Panc1 (cell line): ENCODE measurements around the gene TMCC1. TPM values are rescaled to one million over a fixed set of nuclear protein-coding genes. Genes with fewer than 3 reads are reported as not detected.

Source experiments
- ATAC-seq: fragments of 200-7000 bp; cut with Tn5 transposase; 2 replicates; pipeline ENCODE4 v1.9.1; 2020; ENCODE audit warnings: mild to moderate bottlenecking, moderate library complexity
- BruUV-seq: library from RNA; stranded (reverse); fragments of 400-500 nt; replicated peaks from 2 replicates; lab custom pipeline; 2021; lab: Mats Ljungman, UMichigan
- CTCF ChIA-PET: fragments of 300-600 bp; sonication (Branson Sonifier 250); formaldehyde crosslinking; loops from one replicate; lab custom pipeline; 2022; ENCODE audit warnings: antibody characterized with exemption; lab: Charles Lee
- POLR2A ChIA-PET: fragments of 300-600 bp; sonication (Branson Sonifier 250); formaldehyde crosslinking; loops from one replicate; lab custom pipeline; 2022; ENCODE audit warnings: antibody characterized with exemption; lab: Charles Lee
- DNase-seq: peaks from one replicate; pipeline ENCODE4 v3.0.0-alpha.2; 2010; ENCODE audit warnings: low read depth, low spot score
- H3K27ac ChIP-seq: 2 replicates; pipeline ENCODE4 v1.5.1; 2011; ENCODE audit warnings: mild to moderate bottlenecking, low read length, inconsistent platforms
- H3K27me3 ChIP-seq: fragments of 200-500 bp; sonication (Bioruptor generic); 2 replicates; pipeline ENCODE4 v1.6.0; 2014; ENCODE audit warnings: low read length, inconsistent platforms; ENCODE audit not compliant: control insufficient read depth, insufficient read depth
- H3K36me3 ChIP-seq: fragments of 200-500 bp; sonication (Bioruptor generic); 2 replicates; pipeline ENCODE4 v1.5.1; 2014; ENCODE audit warnings: inconsistent platforms, mild to moderate bottlenecking, low read length, moderate library complexity; ENCODE audit not compliant: control insufficient read depth, insufficient read depth
- H3K4me1 ChIP-seq: 2 replicates; pipeline ENCODE4 v1.5.1; 2011; ENCODE audit warnings: inconsistent platforms, mild to moderate bottlenecking, low read length, moderate library complexity; ENCODE audit not compliant: control insufficient read depth, insufficient read depth
- H3K4me3 ChIP-seq, 2 experiments: 2 replicates each; pipeline ENCODE4 v1.5.1; 2011 to 2012; ENCODE audit warnings: low read depth in 2 of 2, low read length in 2 of 2, mild to moderate bottlenecking in 2 of 2, inconsistent platforms in 1 of 2, moderate library complexity in 1 of 2
- H3K9me3 ChIP-seq: fragments of 200-500 bp; sonication (Bioruptor generic); 2 replicates; pipeline ENCODE4 v1.5.1; 2014; ENCODE audit warnings: low read depth, mild to moderate bottlenecking, inconsistent platforms, low read length, moderate library complexity; ENCODE audit not compliant: control insufficient read depth, insufficient read depth
- POLR2AphosphoS5 ChIP-seq: IDR thresholded peaks from 2 replicates; pipeline ENCODE4 v1.6.1; 2012; ENCODE audit warnings: mild to moderate bottlenecking, low read depth, low read length, moderate library complexity
- SIN3A ChIP-seq: IDR thresholded peaks from 2 replicates; pipeline ENCODE4 v1.6.1; 2012; ENCODE audit warnings: low read depth, mild to moderate bottlenecking, low read length, moderate library complexity, borderline replicate concordance; ENCODE audit not compliant: insufficient read depth
- TCF7L2 ChIP-seq: IDR thresholded peaks from 2 replicates; pipeline ENCODE4 v1.6.1; 2011; ENCODE audit warnings: mild to moderate bottlenecking, low read depth, low read length, inconsistent platforms
- in situ Hi-C: cut with HindIII; loops from 2 replicates; pipeline ENCODE4 v1.10.0; 2016; ENCODE audit warnings: low sequenced_read_pairs, low pct_unique_long_range_greater_than_20kb
- intact Hi-C: fragments of 100-400 bp; cut with micrococcal nuclease; formaldehyde crosslinking; loops from one replicate; pipeline ENCODE4 v1.10.0; 2022; ENCODE audit not compliant: unreplicated experiment
- total RNA-seq: library from RNA; stranded (reverse); gene quantifications from one replicate; pipeline ENCODE4 v1.2.1, GENCODE V29; 2021; ENCODE audit not compliant: unreplicated experiment
- TF ChIP-seq, protein P1 (sequence below): fragments of 450-650 bp; IDR thresholded peaks from 2 replicates; pipeline ENCODE4 v1.5.1; 2017; ENCODE audit warnings: mild to moderate bottlenecking
- TF ChIP-seq, protein P2 (sequence below), 2 experiments: IDR thresholded peaks; 2 replicates each; pipeline ENCODE4 v1.6.1; 2011 to 2012; ENCODE audit warnings: low read depth in 2 of 2, control low read depth in 1 of 2, low read length in 1 of 2, mild to moderate bottlenecking in 1 of 2, moderate library complexity in 1 of 2; ENCODE audit not compliant: insufficient read depth in 1 of 2

Gene TMCC1
- total RNA-seq, 1 experiment from 2014 or later = 33.2 TPM

DNA sequence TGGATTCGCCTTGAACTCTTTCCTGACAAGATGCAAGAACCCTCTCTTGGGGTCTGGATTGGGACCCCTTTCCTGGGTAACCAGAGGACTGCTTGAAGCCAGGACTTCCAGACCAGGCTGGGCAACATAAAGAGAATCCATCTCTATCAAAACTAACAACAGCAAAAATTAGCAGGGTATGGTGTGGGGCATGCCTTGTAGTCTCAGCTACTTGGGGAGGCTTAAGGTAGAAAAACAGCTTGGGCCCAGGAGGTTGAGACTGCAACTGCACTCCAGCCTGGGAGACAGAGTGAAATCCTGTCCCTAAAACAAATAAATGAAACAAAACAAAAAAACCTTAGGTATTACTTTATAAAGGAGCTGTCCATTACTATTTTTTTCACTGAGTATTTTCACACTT, 193.9 kb downstream of the TMCC1 start:
- POLR2A ChIA-PET = interaction anchor here (0.6 kb wide), 1 partner anchor 11 kb away, joined by 3 read pairs; no protein-coding TSS in a partner anchor
- H3K36me3 ChIP-seq = no peaks in the 10 kb centered on the region
- ATAC-seq = no peak

DNA sequence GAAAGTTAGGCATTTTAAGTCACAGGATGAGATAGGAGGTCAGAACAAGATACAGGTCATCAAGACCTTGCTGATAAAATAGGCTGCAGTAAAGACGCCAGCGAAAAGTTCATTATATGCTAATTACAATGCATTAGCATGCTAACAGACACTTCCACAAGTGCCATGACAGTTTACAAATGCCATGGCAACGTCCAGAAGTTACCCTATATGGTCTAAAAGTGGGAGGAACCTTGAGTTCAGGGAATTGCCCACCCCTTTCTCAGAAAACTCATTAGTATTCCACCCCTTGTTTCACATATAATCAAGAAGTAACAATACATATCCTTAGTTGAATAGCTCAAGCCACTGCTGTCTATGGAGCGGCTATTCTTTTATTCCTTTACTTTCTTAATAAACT, 194.3 kb downstream of the TMCC1 start:
- in situ Hi-C loops = no loop called here
- TF ChIP-seq SIN3A (no peak), TCF7L2 (no peak), POLR2AphosphoS5 (no peak)
- TF ChIP-seq, protein P1, sequence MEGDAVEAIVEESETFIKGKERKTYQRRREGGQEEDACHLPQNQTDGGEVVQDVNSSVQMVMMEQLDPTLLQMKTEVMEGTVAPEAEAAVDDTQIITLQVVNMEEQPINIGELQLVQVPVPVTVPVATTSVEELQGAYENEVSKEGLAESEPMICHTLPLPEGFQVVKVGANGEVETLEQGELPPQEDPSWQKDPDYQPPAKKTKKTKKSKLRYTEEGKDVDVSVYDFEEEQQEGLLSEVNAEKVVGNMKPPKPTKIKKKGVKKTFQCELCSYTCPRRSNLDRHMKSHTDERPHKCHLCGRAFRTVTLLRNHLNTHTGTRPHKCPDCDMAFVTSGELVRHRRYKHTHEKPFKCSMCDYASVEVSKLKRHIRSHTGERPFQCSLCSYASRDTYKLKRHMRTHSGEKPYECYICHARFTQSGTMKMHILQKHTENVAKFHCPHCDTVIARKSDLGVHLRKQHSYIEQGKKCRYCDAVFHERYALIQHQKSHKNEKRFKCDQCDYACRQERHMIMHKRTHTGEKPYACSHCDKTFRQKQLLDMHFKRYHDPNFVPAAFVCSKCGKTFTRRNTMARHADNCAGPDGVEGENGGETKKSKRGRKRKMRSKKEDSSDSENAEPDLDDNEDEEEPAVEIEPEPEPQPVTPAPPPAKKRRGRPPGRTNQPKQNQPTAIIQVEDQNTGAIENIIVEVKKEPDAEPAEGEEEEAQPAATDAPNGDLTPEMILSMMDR = no peak
- TF ChIP-seq, protein P2, sequence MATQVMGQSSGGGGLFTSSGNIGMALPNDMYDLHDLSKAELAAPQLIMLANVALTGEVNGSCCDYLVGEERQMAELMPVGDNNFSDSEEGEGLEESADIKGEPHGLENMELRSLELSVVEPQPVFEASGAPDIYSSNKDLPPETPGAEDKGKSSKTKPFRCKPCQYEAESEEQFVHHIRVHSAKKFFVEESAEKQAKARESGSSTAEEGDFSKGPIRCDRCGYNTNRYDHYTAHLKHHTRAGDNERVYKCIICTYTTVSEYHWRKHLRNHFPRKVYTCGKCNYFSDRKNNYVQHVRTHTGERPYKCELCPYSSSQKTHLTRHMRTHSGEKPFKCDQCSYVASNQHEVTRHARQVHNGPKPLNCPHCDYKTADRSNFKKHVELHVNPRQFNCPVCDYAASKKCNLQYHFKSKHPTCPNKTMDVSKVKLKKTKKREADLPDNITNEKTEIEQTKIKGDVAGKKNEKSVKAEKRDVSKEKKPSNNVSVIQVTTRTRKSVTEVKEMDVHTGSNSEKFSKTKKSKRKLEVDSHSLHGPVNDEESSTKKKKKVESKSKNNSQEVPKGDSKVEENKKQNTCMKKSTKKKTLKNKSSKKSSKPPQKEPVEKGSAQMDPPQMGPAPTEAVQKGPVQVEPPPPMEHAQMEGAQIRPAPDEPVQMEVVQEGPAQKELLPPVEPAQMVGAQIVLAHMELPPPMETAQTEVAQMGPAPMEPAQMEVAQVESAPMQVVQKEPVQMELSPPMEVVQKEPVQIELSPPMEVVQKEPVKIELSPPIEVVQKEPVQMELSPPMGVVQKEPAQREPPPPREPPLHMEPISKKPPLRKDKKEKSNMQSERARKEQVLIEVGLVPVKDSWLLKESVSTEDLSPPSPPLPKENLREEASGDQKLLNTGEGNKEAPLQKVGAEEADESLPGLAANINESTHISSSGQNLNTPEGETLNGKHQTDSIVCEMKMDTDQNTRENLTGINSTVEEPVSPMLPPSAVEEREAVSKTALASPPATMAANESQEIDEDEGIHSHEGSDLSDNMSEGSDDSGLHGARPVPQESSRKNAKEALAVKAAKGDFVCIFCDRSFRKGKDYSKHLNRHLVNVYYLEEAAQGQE (IDR thresholded peaks at IDR 0.05; ENCODE audit: insufficient read depth in 1 of 2, low read depth in 2 of 2, low read length in 1 of 2) = no peak
- DNase-seq = no peak
- Histone ChIP-seq H3K27me3 (no peaks in the 10 kb centered on the region), H3K4me1 (no peaks in the 10 kb centered on the region), H3K36me3 (no peaks in the 10 kb centered on the region), H3K27ac (no peak overlapping the region), H3K4me3 (no peak overlapping the region), H3K9me3 (no peaks in the 10 kb centered on the region)
- POLR2A ChIA-PET = no interaction called here
- intact Hi-C loops = no loop called here
- CTCF ChIA-PET = interaction anchor here (0.6 kb wide), 1 partner anchor 134 kb away, joined by 3 read pairs; no protein-coding TSS in a partner anchor
- no TSS peak for BruUV-seq
- no peak for ATAC-seq

More for the DNA sequence above, 193.9 kb downstream of the TMCC1 start:
- no peaks in the 10 kb centered on the region for H3K4me1 ChIP-seq
- no peak overlapping the region for H3K4me3 ChIP-seq
- intact Hi-C loops = no loop called here
- DNase-seq = no peak
- no TSS peak for BruUV-seq
- CTCF ChIA-PET = interaction anchor here (0.6 kb wide), 1 partner anchor 133 kb away, joined by 3 read pairs; no protein-coding TSS in a partner anchor
- H3K27ac ChIP-seq = no peak overlapping the region
- no peaks in the 10 kb centered on the region for H3K27me3 ChIP-seq
- in situ Hi-C loops = no loop called here
- H3K9me3 ChIP-seq = no peaks in the 10 kb centered on the region
- TF ChIP-seq, protein P2 (IDR thresholded peaks at IDR 0.05; ENCODE audit: insufficient read depth in 1 of 2, low read depth in 2 of 2, low read length in 1 of 2) = no peak
- TF ChIP-seq TCF7L2 (no peak), POLR2AphosphoS5 (no peak), SIN3A (no peak)
- TF ChIP-seq, protein P1 = no peak
